Tibial nerve (tissue), 4 donors: ENCODE data around the gene NFATC2.

ENCODE experiments used
- EP300 ChIP-seq, 2 donors: sonication (generic); formaldehyde crosslinking; IDR thresholded peaks; one replicate each; pipeline ENCODE4 v1.6.1; 2017; ENCODE audit warnings: antibody characterized with exemption in 2 of 2, mild to moderate bottlenecking in 1 of 2
- POLR2A ChIP-seq, 2 donors: fragments of 450-650 bp; IDR thresholded peaks; one replicate each; pipeline ENCODE4 v1.6.1; 2017; ENCODE audit warnings: antibody characterized with exemption in 2 of 2, mild to moderate bottlenecking in 2 of 2, moderate library complexity in 2 of 2
- TF ChIP-seq, protein P1 (sequence below), 5 experiments: fragments of 200-600 bp in 3 of 5; fragments of 450-650 bp in 2 of 5; sonication (generic) in 3 of 5; IDR thresholded peaks; one replicate each; pipeline ENCODE4 v1.5.1; 2016 to 2019; ENCODE audit warnings: antibody characterized with exemption in 5 of 5, mild to moderate bottlenecking in 3 of 5, moderate library complexity in 2 of 5

DNA sequence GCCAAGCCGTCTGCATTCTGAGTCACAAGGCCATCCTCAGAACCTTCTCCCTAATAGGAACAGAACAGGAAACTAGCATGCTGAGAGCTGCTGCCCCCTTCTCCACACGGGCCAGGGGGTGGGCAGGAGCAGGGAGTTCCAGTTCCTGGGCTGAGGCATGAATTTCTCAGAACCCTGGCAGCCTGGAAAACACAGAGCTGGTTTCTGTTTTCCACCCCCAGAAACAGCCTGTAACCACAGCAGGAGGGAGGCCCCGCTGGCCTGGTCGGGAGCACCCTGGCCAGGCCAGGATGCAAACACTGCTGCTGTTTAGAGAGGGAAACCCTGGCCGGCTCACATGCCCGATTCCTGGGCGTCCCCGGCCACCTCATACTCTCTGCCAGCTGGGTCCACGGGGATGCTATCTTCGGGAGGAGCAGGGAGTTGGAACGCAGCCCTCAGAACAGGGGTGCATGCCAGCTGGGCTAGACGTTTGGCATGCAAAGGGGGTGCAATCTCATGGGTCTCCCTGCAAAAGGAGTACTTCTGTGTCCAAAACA is 130.1 kb downstream of the NFATC2 start:
- TF ChIP-seq, protein P1, sequence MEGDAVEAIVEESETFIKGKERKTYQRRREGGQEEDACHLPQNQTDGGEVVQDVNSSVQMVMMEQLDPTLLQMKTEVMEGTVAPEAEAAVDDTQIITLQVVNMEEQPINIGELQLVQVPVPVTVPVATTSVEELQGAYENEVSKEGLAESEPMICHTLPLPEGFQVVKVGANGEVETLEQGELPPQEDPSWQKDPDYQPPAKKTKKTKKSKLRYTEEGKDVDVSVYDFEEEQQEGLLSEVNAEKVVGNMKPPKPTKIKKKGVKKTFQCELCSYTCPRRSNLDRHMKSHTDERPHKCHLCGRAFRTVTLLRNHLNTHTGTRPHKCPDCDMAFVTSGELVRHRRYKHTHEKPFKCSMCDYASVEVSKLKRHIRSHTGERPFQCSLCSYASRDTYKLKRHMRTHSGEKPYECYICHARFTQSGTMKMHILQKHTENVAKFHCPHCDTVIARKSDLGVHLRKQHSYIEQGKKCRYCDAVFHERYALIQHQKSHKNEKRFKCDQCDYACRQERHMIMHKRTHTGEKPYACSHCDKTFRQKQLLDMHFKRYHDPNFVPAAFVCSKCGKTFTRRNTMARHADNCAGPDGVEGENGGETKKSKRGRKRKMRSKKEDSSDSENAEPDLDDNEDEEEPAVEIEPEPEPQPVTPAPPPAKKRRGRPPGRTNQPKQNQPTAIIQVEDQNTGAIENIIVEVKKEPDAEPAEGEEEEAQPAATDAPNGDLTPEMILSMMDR (IDR thresholded peaks at IDR 0.05): no peak
- no peak for TF ChIP-seq POLR2A (IDR thresholded peaks at IDR 0.05)
- peak in 1 of 2 donors; percentile 91 for TF ChIP-seq EP300 (IDR thresholded peaks at IDR 0.05)
